Epidermal melanocyte (primary cell): ENCODE data around the gene PRKAG2.

ENCODE experiments used
- DNase-seq: peaks from one replicate; pipeline ENCODE4 v3.0.0; 2011; ENCODE audit warnings: low spot score; ENCODE audit not compliant: insufficient read length

Gene PRKAG2

GRCh38 chr7:151731022-151731441, 145.9 kb downstream of the PRKAG2 start:
- no peak for DNase-seq

- no peak for DNase-seq
Measured at GRCh38 chr7:151730591-151730990, 146.3 kb downstream of the PRKAG2 start.

- DNase-seq = no peak
Measured at GRCh38 chr7:151729521-151729921, 147.4 kb downstream of the PRKAG2 start.

GRCh38 chr7:151728746-151729145, 148.2 kb downstream of the PRKAG2 start:
- DNase-seq = no peak

- no peak for DNase-seq
Measured at GRCh38 chr7:151728286-151728660, 148.6 kb downstream of the PRKAG2 start.

GRCh38 chr7:151727579-151728285, 149.2 kb downstream of the PRKAG2 start:
- peak; percentile 87 for DNase-seq

GRCh38 chr7:151726652-151727578, 150.0 kb downstream of the PRKAG2 start:
- no peak for DNase-seq

GRCh38 chr7:151725844-151726651, 150.9 kb downstream of the PRKAG2 start:
- DNase-seq = no peak

GRCh38 chr7:151724920-151725584, 151.9 kb downstream of the PRKAG2 start:
- no peak for DNase-seq

- no peak for DNase-seq
Measured at GRCh38 chr7:151724250-151724915, 152.5 kb downstream of the PRKAG2 start.

- DNase-seq = no peak
Measured at GRCh38 chr7:151723321-151723720, 153.6 kb downstream of the PRKAG2 start.

GRCh38 chr7:151722533-151722932, 154.4 kb downstream of the PRKAG2 start:
- no peak for DNase-seq

GRCh38 chr7:151721694-151722093, 155.2 kb downstream of the PRKAG2 start:
- no peak for DNase-seq

GRCh38 chr7:151721236-151721635, 155.7 kb downstream of the PRKAG2 start:
- no peak for DNase-seq

GRCh38 chr7:151720280-151720679, 156.6 kb downstream of the PRKAG2 start:
- no peak for DNase-seq

- no peak for DNase-seq
Measured at GRCh38 chr7:151719897-151720242, 157.0 kb downstream of the PRKAG2 start.

- no peak for DNase-seq
Measured at GRCh38 chr7:151719031-151719896, 157.7 kb downstream of the PRKAG2 start.

- DNase-seq = no peak
Measured at GRCh38 chr7:151717918-151718317, 159.0 kb downstream of the PRKAG2 start.

GRCh38 chr7:151717415-151717814, 159.5 kb downstream of the PRKAG2 start:
- no peak for DNase-seq

GRCh38 chr7:151716323-151716722, 160.6 kb downstream of the PRKAG2 start:
- no peak for DNase-seq
